NCI-H82 treated with DMSO at 0.1 percent for 48 hours (cell line): ENCODE data around the gene SRSF2.
"Not testable (repeated sequence)": the region's sequence is repeated elsewhere in the genome, so short reads cannot be mapped to it uniquely, and the experiment has no call there.

Source experiments
- DNase-seq: peaks from one replicate; lab custom pipeline; 2025; ENCODE audit not compliant: unreplicated experiment; lab: John Stamatoyannopoulos, UW

SRSF2 gene

DNA sequence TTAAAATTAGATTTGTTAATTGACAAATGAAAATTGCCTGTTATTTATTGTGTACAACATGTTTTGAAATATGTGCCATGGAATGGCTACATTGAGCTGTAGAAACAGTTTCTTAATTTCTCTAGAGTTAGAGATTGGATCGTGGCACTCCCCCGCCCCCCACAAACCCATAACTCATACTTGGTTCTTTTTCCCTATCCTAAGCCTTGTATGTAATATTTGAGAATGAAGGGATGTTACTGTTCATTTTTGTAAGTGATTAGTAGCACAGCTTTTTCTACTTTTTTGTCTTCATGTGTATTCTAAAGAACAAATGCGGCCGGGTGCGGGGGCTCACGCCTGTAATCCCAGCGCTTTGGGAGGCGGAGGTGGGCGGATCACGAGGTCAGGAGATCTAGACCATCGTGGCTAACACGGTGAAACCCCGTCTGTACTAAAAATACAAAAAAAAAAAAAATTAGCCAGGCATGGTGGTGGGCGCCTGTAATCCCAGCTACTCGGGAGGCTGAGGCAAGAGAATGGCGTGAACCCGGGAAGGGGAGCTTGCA, 2.5 kb upstream of the SRSF2 start:
- not testable (repeated sequence) for DNase-seq

DNA sequence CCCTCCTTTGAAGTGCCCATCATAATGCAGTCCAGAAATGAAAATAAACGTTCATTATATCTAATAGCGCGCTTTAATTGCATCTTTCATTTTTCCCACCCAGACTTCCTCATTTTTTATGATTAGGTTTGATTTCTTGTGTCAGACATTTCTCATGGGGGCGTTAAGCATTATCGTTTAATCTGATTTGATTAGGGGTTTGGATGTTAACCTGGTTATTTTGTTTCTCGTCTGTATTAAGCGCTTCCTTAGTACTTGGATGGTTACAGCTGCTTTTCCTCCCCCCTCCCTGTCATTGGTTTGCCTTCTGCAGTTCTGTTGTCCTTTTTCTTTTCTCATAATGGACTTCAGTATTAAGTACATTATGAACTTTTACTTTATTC, 1.3 kb upstream of the SRSF2 start:
- no peak for DNase-seq

DNA sequence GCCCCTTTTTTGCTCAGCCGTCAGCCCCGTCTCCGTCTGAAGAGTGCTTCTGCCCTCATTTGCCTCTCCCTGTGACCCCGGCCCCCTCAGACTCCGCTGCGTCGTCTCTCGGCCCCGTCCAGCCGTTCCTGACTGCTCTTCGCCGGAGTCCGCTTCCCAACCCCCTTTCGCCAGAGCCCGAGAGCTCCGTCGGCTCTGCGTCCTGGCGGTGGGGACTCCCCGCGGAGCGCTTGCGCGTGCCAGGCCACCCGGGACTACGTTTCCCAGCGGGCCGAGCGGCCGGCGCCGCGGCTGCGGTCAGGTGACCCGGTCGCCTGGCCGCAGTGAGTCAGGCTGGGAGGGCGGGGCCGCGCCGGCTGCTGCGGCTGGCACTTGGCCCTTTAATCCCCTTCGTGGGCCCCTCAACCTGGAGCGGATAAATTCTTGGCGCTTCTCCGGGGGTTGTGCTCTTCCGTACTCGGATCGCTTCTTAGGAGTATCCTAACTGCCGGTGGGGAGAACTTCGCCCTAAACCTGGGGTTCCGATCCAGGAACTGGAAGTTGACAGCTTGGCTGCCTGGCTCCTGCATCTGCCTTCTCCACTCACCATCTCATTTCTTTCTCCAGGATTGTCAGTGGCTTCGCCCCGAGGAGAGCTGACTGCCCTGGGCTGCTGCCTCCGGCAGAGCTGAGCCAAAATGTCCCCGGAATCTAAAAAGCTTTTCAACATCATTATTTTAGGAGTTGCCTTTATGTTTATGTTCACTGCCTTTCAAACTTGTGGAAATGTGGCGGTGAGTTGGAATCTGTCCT, 741 bp upstream of the SRSF2 start, which contains the start of gene MFSD11:
Gene MFSD11, plus strand, starts transcription at position 444 of the 792 bp plus-strand sequence. Its CDS starts 234 bp downstream, at position 678.
- DNase-seq, result peak; percentile 87

GRCh38 chr17:76736349-76737081, 616 bp downstream of the SRSF2 start:
- no peak for DNase-seq

GRCh38 chr17:76735586-76736348, 1.4 kb downstream of the SRSF2 start:
- no peak for DNase-seq

DNA sequence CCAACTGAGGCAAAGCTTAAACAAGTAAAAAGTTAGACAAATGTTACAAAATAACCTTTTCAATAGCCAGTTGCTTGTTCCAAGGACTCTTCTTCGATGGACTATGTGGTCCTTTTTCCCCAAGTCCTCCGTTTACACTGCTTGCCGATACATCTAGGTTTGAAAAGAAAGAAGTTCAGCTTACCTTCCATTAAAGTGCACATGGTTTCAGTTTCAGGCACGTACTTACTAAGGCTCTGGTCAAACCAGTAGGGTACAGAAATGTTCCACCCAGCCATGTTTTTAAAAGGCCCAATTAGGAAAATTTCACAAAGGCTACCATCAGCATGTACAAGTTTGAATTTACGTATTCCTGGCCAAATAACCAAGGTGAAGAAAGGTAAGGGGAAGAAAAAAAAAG, 2.1 kb downstream of the SRSF2 start:
- no peak for DNase-seq

- no peak for DNase-seq
Observed at GRCh38 chr17:76734080-76734840, 2.9 kb downstream of the SRSF2 start.

DNA sequence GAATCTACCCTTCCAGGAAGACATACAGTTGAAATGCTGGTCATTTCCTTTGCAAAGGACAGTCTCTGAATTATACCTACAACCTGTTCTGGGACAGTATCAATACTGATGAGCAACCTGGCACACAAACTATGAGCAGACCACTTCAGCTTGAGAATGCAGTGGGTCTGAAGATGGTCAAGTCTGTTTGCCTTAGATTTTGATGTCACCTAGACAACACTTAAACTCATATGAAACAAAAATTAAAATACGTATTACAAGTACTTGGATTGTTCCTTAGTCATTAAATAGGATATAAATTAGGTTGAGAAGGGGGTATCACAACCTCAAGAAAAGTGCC, 3.5 kb downstream of the SRSF2 start:
- DNase-seq, result no peak

DNA sequence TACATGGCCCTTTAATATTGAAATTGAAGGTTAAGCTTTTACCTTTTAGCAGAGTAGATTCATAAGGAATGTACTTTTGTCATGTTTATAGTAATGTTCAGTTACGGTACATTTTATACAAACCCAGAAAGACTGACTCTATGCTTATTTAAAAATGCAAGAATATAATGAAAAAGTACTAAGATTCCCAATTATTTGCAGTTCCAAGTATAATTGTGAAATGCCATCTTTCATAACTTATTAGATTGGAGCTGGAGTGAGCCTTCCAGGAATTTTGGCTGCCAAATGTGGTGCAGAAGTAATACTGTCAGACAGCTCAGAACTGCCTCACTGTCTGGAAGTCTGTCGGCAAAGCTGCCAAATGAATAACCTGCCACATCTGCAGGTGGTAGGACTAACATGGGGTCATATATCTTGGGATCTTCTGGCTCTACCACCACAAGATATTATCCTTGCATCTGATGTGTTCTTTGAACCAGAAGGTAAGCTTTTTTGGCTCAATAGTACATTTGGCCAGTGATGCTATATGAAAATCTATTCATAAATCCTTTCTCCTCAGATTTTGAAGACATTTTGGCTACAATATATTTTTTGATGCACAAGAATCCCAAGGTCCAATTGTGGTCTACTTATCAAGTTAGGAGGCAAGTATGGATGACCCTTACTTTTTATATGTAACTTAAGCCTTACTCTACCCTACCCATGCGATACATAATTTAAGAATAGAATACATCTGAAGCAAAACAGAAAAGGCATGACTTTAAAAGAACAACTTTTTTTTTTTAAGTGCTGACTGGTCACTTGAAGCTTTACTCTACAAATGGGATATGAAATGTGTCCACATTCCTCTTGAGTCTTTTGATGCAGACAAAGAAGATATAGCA, 4.2 kb downstream of the SRSF2 start:
- no peak for DNase-seq

DNA sequence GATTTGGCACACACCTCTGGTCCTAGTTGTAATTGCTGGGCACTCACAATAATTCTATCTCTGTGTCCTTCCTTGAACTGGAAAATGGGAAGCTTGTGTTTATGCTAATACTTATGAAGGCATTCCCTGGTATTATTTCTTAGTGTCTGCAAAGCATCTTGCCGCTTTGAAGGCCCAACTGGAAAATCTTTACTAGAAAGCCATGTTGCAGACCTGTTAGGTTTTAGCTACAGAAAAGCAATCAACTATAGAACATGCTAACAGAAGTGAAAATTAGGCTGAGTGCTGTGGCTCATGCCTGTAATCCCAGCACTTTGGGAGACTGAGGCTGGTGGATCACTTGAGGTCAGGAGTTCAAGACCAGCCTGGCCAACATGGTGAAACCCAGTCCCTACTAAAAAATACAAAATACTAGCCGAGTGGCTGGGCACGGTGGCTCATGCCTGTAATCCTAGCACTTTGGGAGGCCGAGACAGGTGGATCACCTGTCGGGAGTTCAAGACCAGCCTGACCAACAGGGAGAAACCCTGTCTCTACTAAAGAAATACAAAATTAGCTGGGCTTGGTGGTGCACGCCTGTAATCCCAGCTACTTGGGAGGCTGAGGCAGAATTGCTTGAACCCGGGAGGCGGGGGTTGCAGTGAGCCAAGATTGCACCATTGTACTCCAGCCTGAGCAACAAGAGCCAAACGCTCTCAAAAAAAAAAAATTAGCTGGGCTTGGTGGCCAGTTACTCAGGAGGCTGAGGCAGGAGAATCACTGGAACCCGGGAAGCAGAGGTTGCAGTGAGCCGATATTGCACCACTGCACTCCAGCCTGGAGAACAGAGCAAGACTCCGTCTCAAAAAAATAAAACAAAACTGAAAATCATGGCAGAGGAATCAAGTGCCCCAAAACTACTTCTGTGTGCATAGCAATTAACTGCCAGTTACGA, 5.1 kb downstream of the SRSF2 start:
- DNase-seq, result not testable (repeated sequence)

GRCh38 chr17:76727745-76728456, 9.2 kb downstream of the SRSF2 start:
- DNase-seq, result no peak

GRCh38 chr17:76726776-76727718, 10.1 kb downstream of the SRSF2 start, which contains the start of gene METTL23:
METTL23 (plus strand) TSS chr17:76726839; CDS start chr17:76729711, 2,872 bp downstream.
- DNase-seq, result no peak

- peak; percentile 95 for DNase-seq
Observed at GRCh38 chr17:76726231-76726775, 10.8 kb downstream of the SRSF2 start, which contains the start of gene JMJD6. JMJD6 (minus strand) TSS chr17:76726606; CDS start chr17:76726475, 131 bp downstream.

DNA sequence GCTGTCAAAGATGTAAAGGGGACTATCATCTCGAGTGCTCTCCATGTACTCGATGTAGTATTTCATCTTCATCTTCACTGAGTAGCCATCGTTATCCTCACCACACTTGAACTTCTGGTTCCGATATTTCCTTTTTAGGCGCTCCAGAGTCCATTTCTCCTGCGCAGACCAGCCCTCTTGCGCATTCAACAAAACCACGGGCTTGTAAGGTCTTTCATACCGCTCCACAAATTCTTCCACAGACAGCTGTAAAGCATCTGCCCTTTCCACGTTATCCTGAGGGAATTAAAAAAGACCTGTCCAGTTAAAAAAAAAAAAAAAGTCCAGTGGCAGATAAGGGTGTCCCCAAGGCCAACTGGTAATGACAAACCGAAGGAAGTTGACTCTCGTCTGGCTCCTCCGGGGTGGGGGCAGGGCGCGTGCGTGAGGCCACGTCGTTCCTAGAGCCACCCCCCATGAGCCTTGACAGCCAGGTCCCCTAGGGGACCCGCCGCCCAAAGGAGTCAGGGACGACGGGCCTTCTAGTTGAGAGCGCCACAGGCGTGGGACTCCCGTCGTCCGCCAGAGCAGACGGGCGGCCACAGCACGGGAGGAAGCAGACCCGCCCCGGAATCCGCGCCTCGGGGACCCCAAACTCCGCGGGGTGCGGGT, 11.4 kb downstream of the SRSF2 start:
- DNase-seq, result no peak

DNA sequence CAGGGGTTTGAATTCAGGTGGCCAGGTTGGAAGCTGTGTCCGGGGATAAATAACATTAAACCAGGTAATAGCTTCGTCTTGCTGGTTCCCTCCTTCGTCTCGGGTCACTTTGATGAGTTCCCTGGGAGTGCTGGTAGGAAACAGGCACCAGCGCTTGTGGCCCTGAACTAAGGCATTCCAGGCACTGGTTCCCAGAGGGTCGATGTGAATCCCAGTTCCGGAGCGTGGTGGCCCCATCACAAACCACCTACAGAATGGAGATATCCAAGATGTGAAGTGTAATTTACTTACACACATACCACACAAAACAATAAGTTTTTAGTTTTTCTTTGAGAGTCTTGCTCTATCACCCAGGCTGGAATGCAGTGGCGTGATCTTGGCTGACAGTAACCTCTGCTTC, 13.3 kb downstream of the SRSF2 start:
- no peak for DNase-seq

DNA sequence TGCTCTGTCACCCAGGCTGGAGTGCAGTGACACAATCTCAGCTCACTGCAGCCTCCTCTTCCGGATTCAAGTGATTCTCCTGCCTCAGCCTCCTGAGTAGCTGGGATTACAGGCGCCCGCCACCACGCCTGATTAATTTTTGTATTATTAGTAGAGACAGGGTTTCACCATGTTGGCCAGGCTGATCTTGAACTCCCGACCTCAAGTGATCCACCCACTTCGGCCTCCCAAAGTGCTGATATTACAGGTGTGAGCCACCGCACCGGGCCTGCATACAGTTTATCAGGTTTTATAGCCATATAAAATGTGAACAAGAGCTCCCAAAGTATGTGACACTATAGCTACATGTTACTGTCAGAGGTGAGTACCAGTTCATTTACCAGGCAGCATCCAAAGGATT, 14.2 kb downstream of the SRSF2 start:
- DNase-seq, result not testable (repeated sequence)
